ENCODE measurements around the gene ABCA3.

DNA sequence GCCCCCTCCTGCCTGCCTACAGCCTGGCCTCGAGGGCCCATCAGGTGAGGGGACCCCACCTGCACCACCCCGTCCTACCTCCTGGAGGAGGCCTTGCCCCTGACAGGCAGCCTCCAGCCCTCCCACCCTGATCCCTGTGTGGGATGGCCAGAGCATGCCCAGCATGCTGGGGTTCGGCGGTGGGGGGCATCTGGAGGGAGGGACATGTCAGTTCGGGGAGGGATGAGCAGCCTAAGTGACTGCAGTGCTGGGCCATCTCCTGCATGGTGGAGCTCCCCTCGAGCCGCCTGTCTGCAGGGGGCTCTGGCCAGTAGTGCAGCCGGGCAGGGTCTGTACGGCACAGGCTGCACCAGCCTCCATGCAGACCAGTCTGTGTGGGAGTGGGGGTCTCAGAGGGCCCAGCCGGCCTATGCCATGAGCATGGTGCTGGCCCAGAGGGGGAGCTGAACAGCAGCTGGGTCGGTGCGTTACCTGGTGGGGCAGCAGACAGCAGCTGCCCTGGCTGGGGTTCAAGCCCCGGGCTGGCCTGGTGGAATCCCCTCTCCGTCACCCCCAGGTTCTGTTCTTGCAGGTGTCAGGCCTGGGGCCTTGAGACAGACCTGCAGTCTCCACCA lies 68.6 kb downstream of the ABCA3 start:
- TF ChIP-seq, protein P1, sequence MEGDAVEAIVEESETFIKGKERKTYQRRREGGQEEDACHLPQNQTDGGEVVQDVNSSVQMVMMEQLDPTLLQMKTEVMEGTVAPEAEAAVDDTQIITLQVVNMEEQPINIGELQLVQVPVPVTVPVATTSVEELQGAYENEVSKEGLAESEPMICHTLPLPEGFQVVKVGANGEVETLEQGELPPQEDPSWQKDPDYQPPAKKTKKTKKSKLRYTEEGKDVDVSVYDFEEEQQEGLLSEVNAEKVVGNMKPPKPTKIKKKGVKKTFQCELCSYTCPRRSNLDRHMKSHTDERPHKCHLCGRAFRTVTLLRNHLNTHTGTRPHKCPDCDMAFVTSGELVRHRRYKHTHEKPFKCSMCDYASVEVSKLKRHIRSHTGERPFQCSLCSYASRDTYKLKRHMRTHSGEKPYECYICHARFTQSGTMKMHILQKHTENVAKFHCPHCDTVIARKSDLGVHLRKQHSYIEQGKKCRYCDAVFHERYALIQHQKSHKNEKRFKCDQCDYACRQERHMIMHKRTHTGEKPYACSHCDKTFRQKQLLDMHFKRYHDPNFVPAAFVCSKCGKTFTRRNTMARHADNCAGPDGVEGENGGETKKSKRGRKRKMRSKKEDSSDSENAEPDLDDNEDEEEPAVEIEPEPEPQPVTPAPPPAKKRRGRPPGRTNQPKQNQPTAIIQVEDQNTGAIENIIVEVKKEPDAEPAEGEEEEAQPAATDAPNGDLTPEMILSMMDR (IDR thresholded peaks at IDR 0.05) = no peak
- no peak for TF ChIP-seq EP300 (IDR thresholded peaks at IDR 0.05)
- no peak for TF ChIP-seq POLR2A (IDR thresholded peaks at IDR 0.05)
- no peak for TF ChIP-seq POLR2AphosphoS5 (IDR thresholded peaks at IDR 0.05)

Measured in gastroesophageal sphincter (tissue), 3 donors.